Measurements from ENCODE around the gene CRADD.

DNA sequence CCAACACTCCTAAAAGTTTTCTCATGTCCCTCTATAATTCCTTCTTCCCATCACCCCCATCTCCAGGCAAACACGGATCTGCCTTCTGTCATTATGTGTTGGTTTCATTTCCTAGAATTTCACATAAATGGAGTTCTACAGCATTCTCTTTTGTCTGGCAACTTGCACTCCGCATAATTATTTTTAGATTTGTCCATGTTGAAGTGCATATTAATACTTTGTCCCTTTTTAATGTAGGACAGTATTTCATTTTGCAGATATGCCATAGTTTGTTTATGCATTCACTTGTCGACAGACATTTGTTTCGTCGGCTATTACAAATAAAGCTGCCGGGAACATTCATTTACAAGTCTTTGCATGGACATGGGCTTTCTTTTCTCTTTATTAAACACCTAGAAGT is 150.0 kb downstream of the CRADD start:
- TF ChIP-seq, protein P1, sequence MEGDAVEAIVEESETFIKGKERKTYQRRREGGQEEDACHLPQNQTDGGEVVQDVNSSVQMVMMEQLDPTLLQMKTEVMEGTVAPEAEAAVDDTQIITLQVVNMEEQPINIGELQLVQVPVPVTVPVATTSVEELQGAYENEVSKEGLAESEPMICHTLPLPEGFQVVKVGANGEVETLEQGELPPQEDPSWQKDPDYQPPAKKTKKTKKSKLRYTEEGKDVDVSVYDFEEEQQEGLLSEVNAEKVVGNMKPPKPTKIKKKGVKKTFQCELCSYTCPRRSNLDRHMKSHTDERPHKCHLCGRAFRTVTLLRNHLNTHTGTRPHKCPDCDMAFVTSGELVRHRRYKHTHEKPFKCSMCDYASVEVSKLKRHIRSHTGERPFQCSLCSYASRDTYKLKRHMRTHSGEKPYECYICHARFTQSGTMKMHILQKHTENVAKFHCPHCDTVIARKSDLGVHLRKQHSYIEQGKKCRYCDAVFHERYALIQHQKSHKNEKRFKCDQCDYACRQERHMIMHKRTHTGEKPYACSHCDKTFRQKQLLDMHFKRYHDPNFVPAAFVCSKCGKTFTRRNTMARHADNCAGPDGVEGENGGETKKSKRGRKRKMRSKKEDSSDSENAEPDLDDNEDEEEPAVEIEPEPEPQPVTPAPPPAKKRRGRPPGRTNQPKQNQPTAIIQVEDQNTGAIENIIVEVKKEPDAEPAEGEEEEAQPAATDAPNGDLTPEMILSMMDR (IDR thresholded peaks at IDR 0.05): no peak
- TF ChIP-seq POLR2AphosphoS5 (IDR thresholded peaks at IDR 0.05): no peak
